Astrocyte of the spinal cord (primary cell): Measurements from ENCODE around the gene MAT1A.

Experiments
- DNase-seq: peaks from one replicate; pipeline ENCODE4 v3.0.0; 2011; ENCODE audit warnings: low read depth, low spot score
- H3K4me3 ChIP-seq: 2 replicates; pipeline ENCODE4 v1.5.1; 2011; ENCODE audit warnings: low read depth, mild to moderate bottlenecking, low read length, moderate library complexity
- in situ Hi-C: cut with HindIII; loops from 2 replicates; pipeline ENCODE4 v1.10.0; 2017; ENCODE audit warnings: low sequenced_read_pairs
- TF ChIP-seq, protein P1 (sequence below): IDR thresholded peaks from 2 replicates; pipeline ENCODE4 v1.5.1; 2012; ENCODE audit warnings: low read depth, mild to moderate bottlenecking, low read length, inconsistent platforms

Gene MAT1A

GRCh38 chr10:80322158-80322557 is 32.7 kb upstream of the MAT1A start:
- in situ Hi-C loops, result no loop called here
- DNase-seq, result no peak
- TF ChIP-seq, protein P1, sequence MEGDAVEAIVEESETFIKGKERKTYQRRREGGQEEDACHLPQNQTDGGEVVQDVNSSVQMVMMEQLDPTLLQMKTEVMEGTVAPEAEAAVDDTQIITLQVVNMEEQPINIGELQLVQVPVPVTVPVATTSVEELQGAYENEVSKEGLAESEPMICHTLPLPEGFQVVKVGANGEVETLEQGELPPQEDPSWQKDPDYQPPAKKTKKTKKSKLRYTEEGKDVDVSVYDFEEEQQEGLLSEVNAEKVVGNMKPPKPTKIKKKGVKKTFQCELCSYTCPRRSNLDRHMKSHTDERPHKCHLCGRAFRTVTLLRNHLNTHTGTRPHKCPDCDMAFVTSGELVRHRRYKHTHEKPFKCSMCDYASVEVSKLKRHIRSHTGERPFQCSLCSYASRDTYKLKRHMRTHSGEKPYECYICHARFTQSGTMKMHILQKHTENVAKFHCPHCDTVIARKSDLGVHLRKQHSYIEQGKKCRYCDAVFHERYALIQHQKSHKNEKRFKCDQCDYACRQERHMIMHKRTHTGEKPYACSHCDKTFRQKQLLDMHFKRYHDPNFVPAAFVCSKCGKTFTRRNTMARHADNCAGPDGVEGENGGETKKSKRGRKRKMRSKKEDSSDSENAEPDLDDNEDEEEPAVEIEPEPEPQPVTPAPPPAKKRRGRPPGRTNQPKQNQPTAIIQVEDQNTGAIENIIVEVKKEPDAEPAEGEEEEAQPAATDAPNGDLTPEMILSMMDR, result no peak
- H3K4me3 ChIP-seq, result no peak overlapping the region

GRCh38 chr10:80321183-80321582 is 31.7 kb upstream of the MAT1A start:
- TF ChIP-seq, protein P1, result no peak
- no peak overlapping the region for H3K4me3 ChIP-seq
- in situ Hi-C loops, result no loop called here
- no peak for DNase-seq

GRCh38 chr10:80320377-80320776 is 30.9 kb upstream of the MAT1A start:
- in situ Hi-C loops, result no loop called here
- DNase-seq, result no peak
- TF ChIP-seq, protein P1, result no peak

DNA sequence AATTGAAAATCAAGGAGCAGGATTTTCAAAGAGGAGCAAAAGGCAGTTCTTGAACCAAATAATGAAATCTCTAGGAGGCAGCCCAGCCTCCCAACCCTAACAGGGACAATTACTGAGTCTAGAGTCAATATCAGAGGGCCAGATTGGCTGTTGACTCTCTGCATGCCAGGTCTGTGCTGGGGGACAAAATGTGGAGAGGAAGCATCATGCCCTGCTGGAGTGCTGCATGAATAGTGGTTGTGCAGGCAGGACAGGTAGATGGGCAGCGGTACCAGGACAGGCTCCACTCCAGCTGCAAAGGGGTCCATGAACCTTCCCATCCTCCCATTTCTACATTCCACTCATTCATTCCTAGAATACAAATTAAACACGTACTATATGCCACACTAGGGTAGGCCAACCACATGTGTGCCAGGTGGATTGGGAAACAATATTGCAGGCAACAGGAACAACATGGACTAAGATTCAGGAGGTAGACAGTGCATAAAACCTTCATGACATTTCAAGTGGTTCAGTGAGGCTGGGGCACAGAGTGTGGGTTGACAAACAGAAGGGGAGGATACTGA is 30.4 kb upstream of the MAT1A start:
- TF ChIP-seq, protein P1, result no peak
- H3K4me3 ChIP-seq, result no peak overlapping the region
- in situ Hi-C loops, result no loop called here
- DNase-seq, result no peak

More at GRCh38 chr10:80320377-80320776, 30.9 kb upstream of the MAT1A start:
- H3K4me3 ChIP-seq, result no peak overlapping the region

DNA sequence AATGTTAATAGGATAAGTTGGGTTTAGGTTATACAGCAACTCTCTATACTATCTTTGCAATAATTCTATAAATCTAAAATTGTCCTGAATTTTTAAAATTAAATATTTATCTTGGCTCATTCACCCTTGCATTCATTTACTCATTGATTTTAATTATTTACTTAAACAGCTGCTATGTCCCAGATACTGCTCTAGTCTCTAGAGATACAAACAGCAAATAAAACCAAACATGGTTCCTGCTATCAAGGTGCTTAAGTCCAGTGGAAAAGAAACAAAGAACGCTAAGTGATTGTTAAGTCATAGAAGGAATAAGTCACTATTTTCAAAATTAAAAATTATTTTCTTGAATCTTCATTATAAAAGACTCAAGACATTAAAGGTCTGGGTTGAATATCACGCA is 29.9 kb upstream of the MAT1A start:
- DNase-seq, result no peak
- TF ChIP-seq, protein P1, result no peak
- no peak overlapping the region for H3K4me3 ChIP-seq
- in situ Hi-C loops, result no loop called here

DNA sequence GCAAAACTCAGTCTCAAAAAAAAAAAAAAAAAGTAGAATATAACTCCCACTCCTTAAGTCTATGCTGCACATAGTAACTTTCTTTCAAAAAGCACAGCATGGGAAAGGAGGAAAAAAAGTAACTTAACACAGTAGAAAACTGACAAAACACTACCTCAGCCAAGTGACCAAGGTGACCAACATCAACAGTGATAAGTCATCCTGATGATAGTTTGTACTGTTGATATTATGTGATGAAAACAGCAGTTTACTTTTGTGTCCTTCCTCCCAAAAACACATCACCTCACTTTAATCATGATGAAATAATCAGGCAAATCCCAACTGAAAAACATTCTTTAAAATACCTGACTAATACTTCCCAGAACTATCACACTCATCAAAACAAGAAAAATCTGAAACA is 29.3 kb upstream of the MAT1A start:
- H3K4me3 ChIP-seq, result no peak overlapping the region
- TF ChIP-seq, protein P1, result no peak
- no peak for DNase-seq
- in situ Hi-C loops, result no loop called here

GRCh38 chr10:80315391-80315790 is 25.9 kb upstream of the MAT1A start:
- in situ Hi-C loops, result no loop called here
- H3K4me3 ChIP-seq, result no peak overlapping the region
- DNase-seq, result no peak
- TF ChIP-seq, protein P1, result no peak
